HEK293T (cell line): ENCODE data around the gene HSBP1L1.

Experiments used
- FOXA1 ChIP-seq: fragments of 450-650 bp; IDR thresholded peaks from 2 replicates; pipeline ENCODE4 v1.6.1; 2016; ENCODE audit warnings: mild to moderate bottlenecking
- SP1 ChIP-seq: fragments of 450-650 bp; IDR thresholded peaks from 2 replicates; pipeline ENCODE4 v1.6.1; 2017

DNA sequence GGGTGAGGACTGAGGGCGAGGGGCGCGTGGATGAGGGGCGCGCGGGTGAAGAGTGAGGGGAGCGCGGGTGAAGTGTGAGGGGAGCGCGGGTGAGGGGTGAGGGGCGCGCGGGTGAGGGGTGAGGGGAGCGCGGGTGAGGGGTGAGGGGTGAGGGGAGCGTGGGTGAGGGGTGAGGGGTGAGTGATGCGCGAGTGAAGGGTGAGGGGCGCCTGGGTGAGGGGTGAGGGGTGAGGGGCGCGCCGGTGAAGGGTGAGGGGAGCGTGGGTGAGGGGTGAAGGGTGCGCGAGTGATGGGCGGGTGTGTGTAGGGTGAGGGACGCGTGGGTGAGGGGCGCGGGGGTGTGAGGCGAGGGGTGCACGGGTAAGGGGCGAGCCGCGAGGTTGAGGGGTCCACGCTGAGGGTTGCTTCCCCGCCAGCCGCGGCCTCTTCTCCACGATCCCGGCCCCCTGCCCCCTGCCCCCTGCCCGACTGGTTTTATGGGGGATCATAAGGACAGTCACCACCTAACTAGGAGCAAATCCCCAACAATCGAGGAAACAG is 11.9 kb upstream of the HSBP1L1 start:
- no peak for TF ChIP-seq SP1
- no peak for TF ChIP-seq FOXA1
